H1 (cell line): ENCODE results near the gene LY6G5B. TPM values are rescaled to one million over a fixed set of nuclear protein-coding genes. Genes with fewer than 3 reads are reported as not detected.

Experiments used
- CTCF ChIA-PET: fragments of 300-600 bp; sonication (Branson Sonifier 250); formaldehyde crosslinking; loops from one replicate; lab custom pipeline; 2021; ENCODE audit not compliant: partially characterized antibody; lab: Charles Lee
- POLR2A ChIA-PET: fragments of 300-600 bp; sonication (Branson Sonifier 250); formaldehyde crosslinking; loops from one replicate; lab custom pipeline; 2021; ENCODE audit warnings: inconsistent platforms; ENCODE audit not compliant: partially characterized antibody; lab: Charles Lee
- DNase-seq, 2 experiments: peaks; one replicate each; pipeline versions ENCODE4 v3.0.0 to v3.0.0-alpha.2; 2010 to 2022; ENCODE audit warnings: low spot score in 2 of 2, low read depth in 1 of 2, mixed read lengths in 1 of 2
- FAIRE-seq: peaks from 2 replicates; lab custom pipeline; 2011; peaks lifted over from hg19 to GRCh38; lab: Jason Lieb, UNC
- H2AFZ ChIP-seq: 2 replicates; pipeline ENCODE4 v1.8.1; 2012; ENCODE audit warnings: low read length, inconsistent platforms
- H2AK5ac ChIP-seq: 2 replicates; pipeline ENCODE4 v1.6.1; 2013; ENCODE audit warnings: low read depth, low read length
- H2BK120ac ChIP-seq: replicated peaks from 2 replicates; pipeline ENCODE3; 2013; ENCODE audit warnings: low read depth, low read length, inconsistent platforms
- H2BK12ac ChIP-seq: 2 replicates; pipeline ENCODE4 v1.6.1; 2013; ENCODE audit warnings: low read depth, low read length
- H2BK15ac ChIP-seq: 2 replicates; pipeline ENCODE4 v1.6.1; 2013; ENCODE audit warnings: low read length
- H2BK20ac ChIP-seq: 2 replicates; pipeline ENCODE4 v1.6.1; 2013; ENCODE audit warnings: low read length
- H2BK5ac ChIP-seq: 2 replicates; pipeline ENCODE4 v1.6.1; 2013; ENCODE audit warnings: low read depth, low read length
- H3K14ac ChIP-seq: 2 replicates; pipeline ENCODE4 v1.6.1; 2013; ENCODE audit warnings: inconsistent platforms; ENCODE audit not compliant: insufficient read length
- H3K18ac ChIP-seq: 2 replicates; pipeline ENCODE4 v1.6.1; 2013; ENCODE audit warnings: low read length; ENCODE audit errors: extremely low read depth
- H3K23ac ChIP-seq: 2 replicates; pipeline ENCODE4 v1.6.1; 2013; ENCODE audit warnings: inconsistent platforms; ENCODE audit not compliant: insufficient read length
- H3K23me2 ChIP-seq: 2 replicates; pipeline ENCODE4 v1.6.1; 2013; ENCODE audit warnings: low read depth, low read length
- H3K27ac ChIP-seq: 2 replicates; pipeline ENCODE4 v1.6.1; 2011; ENCODE audit warnings: low read depth, low read length, inconsistent platforms
- H3K27me3 ChIP-seq, 4 experiments: replicated peaks in 1 of 4; 1 replicate in 1 of 4; 2 replicates in 3 of 4; pipeline versions ENCODE4 v1.6.1 to v1.8.1; 2011 to 2013; ENCODE audit warnings: low read length in 3 of 4, mild to moderate bottlenecking in 3 of 4, inconsistent platforms in 2 of 4, mixed read lengths in 2 of 4, moderate library complexity in 1 of 4; ENCODE audit not compliant: control insufficient read depth in 3 of 4, insufficient read depth in 3 of 4; ENCODE audit errors: extremely low read depth in 1 of 4
- H3K36me3 ChIP-seq, 4 experiments: 2 replicates each; pipeline versions ENCODE4 v1.6.1 to v1.8.1; 2011 to 2013; ENCODE audit warnings: mild to moderate bottlenecking in 4 of 4, low read length in 3 of 4, moderate library complexity in 2 of 4, control low read depth in 1 of 4, inconsistent platforms in 1 of 4; ENCODE audit not compliant: insufficient read depth in 4 of 4, control insufficient read depth in 2 of 4
- H3K4ac ChIP-seq: replicated peaks from 2 replicates; pipeline ENCODE3; 2013; ENCODE audit warnings: low read length, low read depth, mixed read lengths, inconsistent platforms; ENCODE audit not compliant: insufficient read length
- H3K4me1 ChIP-seq, 4 experiments: replicated peaks in 1 of 4; 1 replicate in 1 of 4; 2 replicates in 3 of 4; pipeline versions ENCODE4 v1.6.1 to v1.8.1; 2011 to 2013; ENCODE audit warnings: low read length in 3 of 4, inconsistent platforms in 2 of 4, mixed read lengths in 1 of 4; ENCODE audit not compliant: insufficient read depth in 4 of 4, control insufficient read depth in 3 of 4
- H3K4me2 ChIP-seq, 2 experiments: 2 replicates each; pipeline versions ENCODE4 v1.6.1 to v1.8.1; 2011 to 2013; ENCODE audit warnings: low read depth in 2 of 2, low read length in 2 of 2, control low read depth in 1 of 2, inconsistent platforms in 1 of 2, mild to moderate bottlenecking in 1 of 2; ENCODE audit not compliant: insufficient read depth in 1 of 2
- H3K4me3 ChIP-seq, 4 experiments: fragments of 200-600, 300-600 bp in 1 of 4; sonication (generic), shearing (Covaris generic), sonication (Bioruptor Twin) in 1 of 4; 2 replicates each; pipeline versions ENCODE4 v1.5.1 to v1.8.1; 2011 to 2016; ENCODE audit warnings: low read length in 4 of 4, low read depth in 3 of 4, control low read depth in 2 of 4, inconsistent platforms in 2 of 4, mild to moderate bottlenecking in 2 of 4, mixed read lengths in 1 of 4, moderate library complexity in 1 of 4; ENCODE audit not compliant: insufficient read depth in 2 of 4; ENCODE audit errors: extremely low read depth in 1 of 4
- H3K56ac ChIP-seq: replicated peaks from 2 replicates; pipeline ENCODE3; 2013; ENCODE audit warnings: low read depth, mild to moderate bottlenecking, mixed read lengths, low read length, inconsistent platforms; ENCODE audit not compliant: insufficient read length
- H3K79me1 ChIP-seq: 2 replicates; pipeline ENCODE4 v1.6.1; 2013; ENCODE audit warnings: low read depth, low read length, control low read depth
- H3K79me2 ChIP-seq, 2 experiments: 2 replicates each; pipeline versions ENCODE4 v1.6.1 to v1.8.1; 2012 to 2013; ENCODE audit warnings: low read length in 2 of 2, mild to moderate bottlenecking in 2 of 2, inconsistent platforms in 1 of 2; ENCODE audit not compliant: insufficient read depth in 2 of 2, control insufficient read depth in 1 of 2
- H3K9ac ChIP-seq, 4 experiments: replicated peaks in 1 of 4; 1 replicate in 1 of 4; 2 replicates in 3 of 4; pipeline versions ENCODE4 v1.6.1 to v1.8.1; 2011 to 2013; ENCODE audit warnings: low read depth in 3 of 4, low read length in 3 of 4, control low read depth in 2 of 4, mild to moderate bottlenecking in 2 of 4, moderate library complexity in 2 of 4, inconsistent platforms in 1 of 4; ENCODE audit errors: extremely low read depth in 1 of 4
- H3K9me3 ChIP-seq, 2 experiments: 2 replicates each; pipeline versions ENCODE4 v1.6.1 to v1.8.1; 2012 to 2013; ENCODE audit warnings: mild to moderate bottlenecking in 2 of 2, moderate library complexity in 2 of 2, control low read depth in 1 of 2, inconsistent platforms in 1 of 2, low read depth in 1 of 2, low read length in 1 of 2, mixed read lengths in 1 of 2; ENCODE audit not compliant: insufficient read depth in 2 of 2
- H4K20me1 ChIP-seq, 2 experiments: replicated peaks in 1 of 2; 2 replicates each; pipeline versions ENCODE3 to v1.8.1; 2011 to 2013; ENCODE audit warnings: inconsistent platforms in 2 of 2, low read length in 2 of 2, mild to moderate bottlenecking in 1 of 2; ENCODE audit not compliant: insufficient read depth in 2 of 2, control insufficient read depth in 1 of 2
- H4K5ac ChIP-seq: 2 replicates; pipeline ENCODE4 v1.6.1; 2013; ENCODE audit warnings: low read length, low read depth, mixed read lengths, inconsistent platforms; ENCODE audit not compliant: insufficient read length
- H4K8ac ChIP-seq: 2 replicates; pipeline ENCODE4 v1.8.0; 2013; ENCODE audit warnings: mild to moderate bottlenecking, moderate library complexity, low read length, inconsistent platforms; ENCODE audit not compliant: insufficient read depth; ENCODE audit errors: extremely low read depth
- H4K91ac ChIP-seq: replicated peaks from 2 replicates; pipeline ENCODE3; 2013; ENCODE audit warnings: low read length, mixed read lengths, inconsistent platforms; ENCODE audit not compliant: insufficient read length
- CHD2 ChIP-seq: IDR thresholded peaks from 2 replicates; pipeline ENCODE4 v1.6.1; 2012; ENCODE audit warnings: low read length, improper control_type of control experiment
- KDM5A ChIP-seq: fragments of 200-600 bp; IDR thresholded peaks from 2 replicates; pipeline ENCODE4 v1.7.1; 2012; ENCODE audit warnings: mild to moderate bottlenecking, low read length, inconsistent platforms, mixed read lengths
- NANOG ChIP-seq: IDR thresholded peaks from 2 replicates; pipeline ENCODE4 v1.6.1; 2011; ENCODE audit warnings: low read length, low read depth, mild to moderate bottlenecking, inconsistent platforms; ENCODE audit not compliant: insufficient read depth, poor library complexity, severe bottlenecking
- RAD21 ChIP-seq, 2 experiments: IDR thresholded peaks in 1 of 2; conservative IDR thresholded peaks in 1 of 2; 2 replicates each; pipeline ENCODE4 v1.6.1; 2011; ENCODE audit warnings: low read depth in 2 of 2, low read length in 2 of 2, improper control_type of control experiment in 1 of 2, inconsistent platforms in 1 of 2, mild to moderate bottlenecking in 1 of 2, moderate library complexity in 1 of 2
- RBBP5 ChIP-seq: IDR thresholded peaks from 2 replicates; pipeline ENCODE4 v1.7.1; 2012; ENCODE audit warnings: low read depth, mild to moderate bottlenecking, inconsistent platforms, low read length, moderate library complexity, borderline replicate concordance
- SIN3A ChIP-seq, 2 experiments: IDR thresholded peaks in 1 of 2; conservative IDR thresholded peaks in 1 of 2; 2 replicates each; pipeline ENCODE4 v1.6.1; 2011 to 2012; ENCODE audit warnings: low read length in 2 of 2, improper control_type of control experiment in 1 of 2, low read depth in 1 of 2, mild to moderate bottlenecking in 1 of 2
- SIRT6 ChIP-seq: IDR thresholded peaks from one replicate; pipeline ENCODE4 v1.7.1; 2012; ENCODE audit warnings: low read length, inconsistent platforms
- TAF1 ChIP-seq: IDR thresholded peaks from 2 replicates; pipeline ENCODE4 v1.6.1; 2011; ENCODE audit warnings: mild to moderate bottlenecking, low read depth, low read length
- TCF12 ChIP-seq: IDR thresholded peaks from 2 replicates; pipeline ENCODE4 v1.6.1; 2011; ENCODE audit warnings: low read depth, mild to moderate bottlenecking, low read length
- ZNF274 ChIP-seq: IDR thresholded peaks from 2 replicates; pipeline ENCODE4 v1.7.0; 2012; ENCODE audit warnings: low read length, borderline replicate concordance; ENCODE audit errors: extremely low read depth
- WGBS, 2 experiments: shearing (Covaris generic) in 1 of 2; methylation state at CpG; one replicate each; pipeline versions ENCODE4 v1.1.6 to v1.1.7; 2013 to 2015; ENCODE audit warnings: low lambda C conversion rate in 2 of 2, mixed read lengths in 2 of 2, inconsistent platforms in 1 of 2, low coverage in 1 of 2, missing lambda C conversion rate in 1 of 2; ENCODE audit not compliant: insufficient replicate concordance in 2 of 2, insufficient coverage in 1 of 2, insufficient read length in 1 of 2; ENCODE audit errors: extremely low coverage in 1 of 2, missing lambda C conversion rate in 1 of 2; 5-methylcytosine and 5-hydroxymethylcytosine counted together
- polyA plus RNA-seq, 7 experiments: library from polyadenylated mRNA; depleted of rRNA in 3 of 7; stranded (reverse) in 5 of 7; unstranded in 2 of 7; fragments of >200 nt in 5 of 7; fragments of 200-250 nt in 2 of 7; gene quantifications; 1 replicate in 5 of 7; 2 replicates in 1 of 7; 4 replicates in 1 of 7; pipeline versions ENCODE4 v1.2.1 to v1.2.3, GENCODE V29; 2011 to 2013; ENCODE audit warnings: missing spikeins in 2 of 7, mixed read lengths in 2 of 7
- total RNA-seq: library from RNA; stranded (reverse); fragmentation: NEBNext Ultra II Directional; extraction: Animal tissue kit (Norgen Biotek cat#: 25700); gene quantifications from 2 replicates; pipeline ENCODE4 v1.2.1, GENCODE V29; 2021

The LY6G5B gene
- total and polyA plus RNA-seq, 2 of the 8 experiments (the other 6 are each of a cell fraction or from before 2014, with no cell fraction given): 10.6 to 12.6 TPM

DNA sequence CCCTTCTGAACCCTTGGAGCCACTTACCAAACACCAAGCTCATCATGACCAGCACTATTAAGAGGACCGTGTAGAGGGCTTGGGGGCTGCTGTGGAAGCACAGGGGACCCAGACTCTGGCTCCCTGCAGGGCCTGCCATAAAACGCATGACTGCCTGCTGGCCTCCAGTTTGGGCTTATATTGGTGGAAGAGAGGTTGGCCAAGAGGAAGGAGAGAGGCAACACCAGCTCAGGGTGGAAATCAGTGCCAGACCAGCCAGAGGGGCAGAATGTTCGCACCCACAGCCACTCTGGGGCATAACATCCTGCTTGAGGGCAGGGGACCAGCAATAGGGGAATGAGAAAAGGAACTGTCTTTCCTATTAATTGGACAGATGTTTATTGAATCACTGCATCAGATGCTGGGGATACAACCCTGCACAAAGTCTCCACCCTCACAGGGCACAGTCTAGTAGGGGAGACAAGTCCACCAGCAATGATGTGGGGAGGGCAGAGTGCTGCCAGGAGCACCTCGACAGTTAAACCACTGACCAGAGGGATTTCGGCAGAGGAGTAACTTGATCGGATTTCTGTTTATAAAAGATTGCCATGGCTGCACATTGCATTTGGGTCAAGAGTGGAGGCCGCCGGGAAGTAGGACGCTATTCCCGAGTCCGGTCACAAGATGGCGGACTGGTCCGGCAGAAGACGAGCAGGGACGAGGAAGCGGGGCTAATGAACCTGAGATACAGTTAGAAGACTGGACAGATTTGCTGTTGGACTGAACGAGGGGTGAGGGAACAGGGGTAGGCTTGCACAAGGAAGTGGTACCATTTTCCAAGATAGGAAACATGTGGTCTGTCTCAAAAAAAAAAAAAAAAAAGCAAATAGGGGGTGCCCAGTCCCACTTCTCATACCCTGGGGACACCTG is 10.7 kb downstream of the LY6G5B start, which contains the start of gene LY6G5C:
LY6G5C (minus strand) TSS at position 842 of the 909 bp plus-strand sequence; CDS start at position 148, 694 bp downstream.
- peaks cover 0 to 10% (median 7%) of the 10 kb centered on the region in 4 experiments; a peak in 5 of 7 replicates for H3K4me1 ChIP-seq
- CTCF ChIA-PET: interaction anchor here (0.6 to 2.6 kb wide), 30 partner anchors 9 to 151 kb away, joined by 3 to 11 read pairs (median 4); partner anchors contain the start of genes C6orf47, LY6G5B, LY6G6D and VARS1
- no peak within 1 kb of the TSS for H4K91ac ChIP-seq
- peak within 1 kb of the TSS; percentile 35; the same call in 1 of the 2 replicates for H2BK5ac ChIP-seq
- no peak within 1 kb of the TSS; the same call in 1 of the 2 replicates for H2BK20ac ChIP-seq
- H2BK15ac ChIP-seq: peak within 1 kb of the TSS; percentile 72; the same call in 1 of the 2 replicates
- no peaks in the 10 kb centered on the region for H3K79me1 ChIP-seq
- peaks cover 3 to 13% (median 12%) of the 10 kb centered on the region in 4 experiments; a peak in 6 of 7 replicates for H3K27me3 ChIP-seq
- H3K56ac ChIP-seq: peak within 1 kb of the TSS; percentile 33
- FAIRE-seq: no peak
- H2AFZ ChIP-seq: peak within 1 kb of the TSS; percentile 15; the same call in 1 of the 2 replicates
- H4K5ac ChIP-seq: no peak within 1 kb of the TSS
- POLR2A ChIA-PET: interaction anchor here (0.8 to 2.5 kb wide), 15 partner anchors 8 to 150 kb away, joined by 3 to 20 read pairs (median 3); partner anchors contain the start of genes CLIC1, CSNK2B, DDAH2 and GPANK1
- H2AK5ac ChIP-seq: no peak within 1 kb of the TSS
- H3K23ac ChIP-seq: no peak within 1 kb of the TSS
- peak within 1 kb of the TSS; percentile 9; the same call in 1 of the 2 replicates for H2BK12ac ChIP-seq
- H3K36me3 ChIP-seq: no peaks in the 10 kb centered on the region
- no peak within 1 kb of the TSS for H3K27ac ChIP-seq
- no peak within 1 kb of the TSS for H3K14ac ChIP-seq
- peak in 1 of 2 experiments; percentile 79 for DNase-seq
- peak within 1 kb of the TSS; percentile 39 for H4K8ac ChIP-seq
- H3K4me3 ChIP-seq: peak within 1 kb of the TSS; percentile 22 to 70 (median 60)
- H3K9ac ChIP-seq: no peak within 1 kb of the TSS; a peak in 1 of 7 replicates
- H3K79me2 ChIP-seq: no peaks in the 10 kb centered on the region
- no peak within 1 kb of the TSS for H3K18ac ChIP-seq
- H3K23me2 ChIP-seq: peaks cover 11% of the 10 kb centered on the region; the same call in 1 of the 2 replicates
- H3K4ac ChIP-seq: no peak within 1 kb of the TSS
- H2BK120ac ChIP-seq: no peak within 1 kb of the TSS
- WGBS, 2 experiments: 21% methylated on average over 17 of the region's 17 CpGs; no CpG with 5 or more reads in 1 of the 2 experiments
- no peaks in the 10 kb centered on the region for H4K20me1 ChIP-seq
- no peaks in the 10 kb centered on the region for H3K9me3 ChIP-seq
- peak within 1 kb of the TSS; percentile 11 to 84 for H3K4me2 ChIP-seq
- TF ChIP-seq TCF12 (no peak), RAD21 (IDR thresholded peaks at IDR 0.05 in 1 of 2, conservative IDR thresholded peaks at IDR 0.05 in 1 of 2; ENCODE audit: low read depth in 2 of 2, low read length in 2 of 2) (peak; percentile 90 to 96), SIN3A (conservative IDR thresholded peaks at IDR 0.05 in 1 of 2, IDR thresholded peaks at IDR 0.05 in 1 of 2; ENCODE audit: low read depth in 1 of 2, low read length in 2 of 2) (peak in 1 of 2 experiments; percentile 84; a peak in 2 of 4 replicates), TAF1 (no peak), SIRT6 (no peak), KDM5A (no peak), CHD2 (no peak), ZNF274 (no peak), NANOG (no peak), RBBP5 (0 out of 2 replicates have a peak, but pooled peaks have one; percentile 41)
